Stimulated activated memory B cell treated with anti-CD40 and anti-IgM and Interleukin-4, amounts not matched to agents 10 μg/mL and 1 μg/mL and 100 μg/mL, for 72 hours (primary cell): ENCODE results near the gene WDR26.

Experiments used
- ATAC-seq: fragments of 150-1000 bp; cut with Tn5 transposase; 2 replicates; pipeline ENCODE4 v1.10.0; 2021
- H3K27ac Mint-ChIP-seq: one replicate; pipeline ENCODE4 v1.8.0; 2022; ENCODE audit warnings: mild to moderate bottlenecking, mixed read lengths
- H3K27me3 Mint-ChIP-seq: one replicate; pipeline ENCODE4 v1.8.0; 2022; ENCODE audit warnings: mixed read lengths
- H3K36me3 Mint-ChIP-seq: one replicate; pipeline ENCODE4 v1.8.0; 2022; ENCODE audit warnings: mixed read lengths
- H3K4me1 Mint-ChIP-seq: one replicate; pipeline ENCODE4 v1.8.0; 2022; ENCODE audit warnings: mixed read lengths
- H3K4me3 Mint-ChIP-seq: one replicate; pipeline ENCODE4 v1.8.0; 2022; ENCODE audit warnings: mild to moderate bottlenecking, moderate library complexity, mixed read lengths
- H3K9me3 Mint-ChIP-seq: one replicate; pipeline ENCODE4 v1.8.0; 2022; ENCODE audit warnings: mixed read lengths

The WDR26 gene

DNA sequence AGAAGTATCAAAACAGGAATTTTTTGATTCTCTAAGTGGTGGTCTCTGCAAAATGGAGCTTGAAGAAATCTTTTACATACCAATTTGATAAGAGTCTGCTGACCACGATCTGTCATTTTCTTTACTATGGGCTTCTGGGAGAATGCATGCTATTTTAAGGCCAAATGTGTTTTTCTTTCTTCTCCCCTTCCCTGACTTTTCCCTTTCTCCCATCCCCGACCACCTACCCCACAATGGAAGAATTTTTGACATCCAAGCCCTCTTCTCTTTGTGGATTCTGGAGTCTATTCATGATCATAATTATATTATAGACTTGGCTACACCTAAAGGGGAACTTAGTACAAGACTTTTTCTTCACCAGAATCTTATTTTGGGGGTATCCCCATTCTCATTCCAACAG, 46.7 kb downstream of the WDR26 start:
- no peaks in the 10 kb centered on the region for H3K27me3 Mint-ChIP-seq
- H3K9me3 Mint-ChIP-seq: no peaks in the 10 kb centered on the region
- no peak for ATAC-seq
- H3K27ac Mint-ChIP-seq: no peak overlapping the region
- H3K4me1 Mint-ChIP-seq: no peaks in the 10 kb centered on the region
- peaks cover 34% of the 10 kb centered on the region for H3K36me3 Mint-ChIP-seq
- H3K4me3 Mint-ChIP-seq: no peak overlapping the region

GRCh38 chr1:224387302-224387912, 47.2 kb downstream of the WDR26 start:
- Mint-ChIP-seq H3K9me3 (no peaks in the 10 kb centered on the region), H3K4me1 (no peaks in the 10 kb centered on the region), H3K27me3 (no peaks in the 10 kb centered on the region), H3K36me3 (peaks cover 29% of the 10 kb centered on the region), H3K4me3 (no peak overlapping the region), H3K27ac (no peak overlapping the region)
- no peak for ATAC-seq

GRCh38 chr1:224383218-224383617, 51.4 kb downstream of the WDR26 start:
- Mint-ChIP-seq H3K36me3 (peaks cover 11% of the 10 kb centered on the region), H3K9me3 (no peaks in the 10 kb centered on the region), H3K27me3 (no peaks in the 10 kb centered on the region), H3K27ac (peak overlapping the region; percentile 42), H3K4me3 (no peak overlapping the region), H3K4me1 (peaks cover 24% of the 10 kb centered on the region)
- no peak for ATAC-seq

GRCh38 chr1:224381880-224382548, 52.6 kb downstream of the WDR26 start:
- H3K27me3 Mint-ChIP-seq: no peaks in the 10 kb centered on the region
- no peaks in the 10 kb centered on the region for H3K9me3 Mint-ChIP-seq
- no peak for ATAC-seq
- H3K27ac Mint-ChIP-seq: no peak overlapping the region
- H3K36me3 Mint-ChIP-seq: peaks cover 19% of the 10 kb centered on the region
- no peak overlapping the region for H3K4me3 Mint-ChIP-seq
- peaks cover 24% of the 10 kb centered on the region for H3K4me1 Mint-ChIP-seq

- Mint-ChIP-seq H3K27ac (no peak overlapping the region), H3K9me3 (no peaks in the 10 kb centered on the region), H3K36me3 (peaks cover 39% of the 10 kb centered on the region), H3K27me3 (no peaks in the 10 kb centered on the region), H3K4me3 (no peak overlapping the region), H3K4me1 (peaks cover 24% of the 10 kb centered on the region)
- ATAC-seq: peak; percentile 72
Measured at GRCh38 chr1:224380003-224380402, 54.6 kb downstream of the WDR26 start.

DNA sequence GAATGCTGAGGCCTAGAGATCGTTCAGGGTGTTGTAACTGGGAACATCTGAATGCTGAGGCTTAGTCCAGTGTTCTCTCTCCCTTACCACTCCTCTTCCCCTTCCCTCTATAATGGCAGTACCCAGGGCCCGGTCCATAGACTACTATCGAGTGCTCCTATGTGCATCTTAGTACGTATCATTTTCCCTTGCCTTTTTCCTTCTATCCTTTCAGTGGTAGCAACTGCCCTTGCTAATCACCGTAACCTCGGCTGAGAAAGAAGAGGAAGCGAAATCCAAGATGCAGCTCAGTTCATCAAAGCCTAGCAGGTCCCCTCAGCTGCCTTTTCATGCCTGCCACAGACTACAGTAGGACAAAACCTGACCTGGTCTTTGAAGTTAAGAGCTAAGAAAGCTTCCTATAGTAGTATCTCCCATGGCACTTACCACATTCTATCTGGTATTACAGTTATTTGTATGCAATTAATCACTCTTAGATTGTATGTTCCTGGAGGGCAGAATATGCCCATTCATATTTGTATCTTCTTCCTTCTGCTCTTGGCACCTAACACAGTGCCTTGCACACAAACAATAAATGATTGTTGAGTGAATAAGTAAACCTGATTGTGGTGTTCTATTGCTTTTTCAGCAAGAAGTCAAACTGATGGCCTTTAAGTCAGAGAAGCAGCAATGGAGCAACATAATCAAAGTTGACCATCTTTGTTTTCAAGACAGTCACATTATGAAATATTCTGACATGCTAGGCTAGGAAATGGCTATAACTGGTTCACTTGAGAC, 55.6 kb downstream of the WDR26 start:
- H3K27ac Mint-ChIP-seq: no peak overlapping the region
- H3K4me3 Mint-ChIP-seq: no peak overlapping the region
- H3K9me3 Mint-ChIP-seq: no peaks in the 10 kb centered on the region
- peaks cover 24% of the 10 kb centered on the region for H3K4me1 Mint-ChIP-seq
- ATAC-seq: peak; percentile 70
- no peaks in the 10 kb centered on the region for H3K27me3 Mint-ChIP-seq
- H3K36me3 Mint-ChIP-seq: peaks cover 40% of the 10 kb centered on the region

DNA sequence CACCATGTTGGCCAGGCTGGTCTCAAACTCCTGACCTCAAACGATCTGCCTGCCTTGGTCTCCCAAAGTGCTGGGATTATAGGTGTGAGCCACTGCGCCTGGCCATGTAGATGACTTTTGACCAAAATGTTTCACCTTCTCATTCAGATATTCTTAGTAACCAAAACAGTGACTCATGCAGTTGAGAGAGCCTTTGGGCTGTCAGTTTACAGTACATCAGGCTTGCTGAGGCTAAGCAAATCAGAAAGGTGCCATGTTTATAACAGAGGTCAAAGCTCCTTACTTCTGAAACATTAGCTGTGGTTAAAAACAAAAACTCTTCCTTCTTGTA, 57.0 kb downstream of the WDR26 start:
- Mint-ChIP-seq H3K4me1 (peaks cover 24% of the 10 kb centered on the region), H3K27ac (no peak overlapping the region), H3K9me3 (no peaks in the 10 kb centered on the region), H3K27me3 (no peaks in the 10 kb centered on the region), H3K4me3 (no peak overlapping the region), H3K36me3 (peaks cover 46% of the 10 kb centered on the region)
- ATAC-seq: no peak

GRCh38 chr1:224375059-224375458, 59.5 kb downstream of the WDR26 start:
- no peak for ATAC-seq
- Mint-ChIP-seq H3K4me1 (peaks cover 15% of the 10 kb centered on the region), H3K36me3 (peaks cover 65% of the 10 kb centered on the region), H3K27me3 (no peaks in the 10 kb centered on the region), H3K4me3 (no peak overlapping the region), H3K27ac (no peak overlapping the region), H3K9me3 (no peaks in the 10 kb centered on the region)

GRCh38 chr1:224373008-224373590, 61.5 kb downstream of the WDR26 start:
- ATAC-seq: no peak
- Mint-ChIP-seq H3K9me3 (no peaks in the 10 kb centered on the region), H3K27ac (no peak overlapping the region), H3K4me3 (no peak overlapping the region), H3K36me3 (peaks cover 74% of the 10 kb centered on the region), H3K27me3 (no peaks in the 10 kb centered on the region), H3K4me1 (peaks cover 4% of the 10 kb centered on the region)

- Mint-ChIP-seq H3K27ac (no peak overlapping the region), H3K36me3 (peaks cover 60% of the 10 kb centered on the region), H3K27me3 (no peaks in the 10 kb centered on the region), H3K4me3 (no peak overlapping the region), H3K9me3 (no peaks in the 10 kb centered on the region), H3K4me1 (peaks cover 25% of the 10 kb centered on the region)
- ATAC-seq: peak; percentile 70
Measured at GRCh38 chr1:224368409-224368808, 66.2 kb downstream of the WDR26 start.

GRCh38 chr1:224359207-224359606, 75.4 kb downstream of the WDR26 start:
- no peaks in the 10 kb centered on the region for H3K27me3 Mint-ChIP-seq
- H3K4me3 Mint-ChIP-seq: no peak overlapping the region
- ATAC-seq: no peak
- H3K27ac Mint-ChIP-seq: no peak overlapping the region
- peaks cover 31% of the 10 kb centered on the region for H3K36me3 Mint-ChIP-seq
- H3K9me3 Mint-ChIP-seq: no peaks in the 10 kb centered on the region
- H3K4me1 Mint-ChIP-seq: peaks cover 51% of the 10 kb centered on the region

DNA sequence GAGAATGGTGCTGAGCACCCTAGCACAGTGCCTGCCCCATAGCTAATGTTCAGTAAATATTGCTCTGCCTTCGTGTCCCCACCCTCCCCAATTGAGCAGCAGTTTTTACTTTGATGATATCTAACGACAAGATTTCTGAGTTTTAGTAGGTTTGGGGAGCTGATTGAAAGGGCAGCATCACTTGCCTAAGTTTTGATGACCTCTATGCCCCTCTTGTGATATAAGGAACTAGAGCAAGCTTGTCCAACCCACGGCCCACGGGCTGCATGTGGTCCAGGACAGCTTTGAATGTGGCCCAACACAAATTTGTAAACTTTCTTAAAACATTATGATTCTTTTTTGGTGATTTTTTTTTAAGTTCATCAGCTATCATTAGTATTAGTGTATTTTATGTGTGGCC, 76.4 kb downstream of the WDR26 start:
- Mint-ChIP-seq H3K4me1 (peaks cover 41% of the 10 kb centered on the region), H3K4me3 (peak overlapping the region; percentile 88), H3K36me3 (peaks cover 21% of the 10 kb centered on the region), H3K27me3 (no peaks in the 10 kb centered on the region), H3K9me3 (no peaks in the 10 kb centered on the region), H3K27ac (no peak overlapping the region)
- ATAC-seq: no peak

DNA sequence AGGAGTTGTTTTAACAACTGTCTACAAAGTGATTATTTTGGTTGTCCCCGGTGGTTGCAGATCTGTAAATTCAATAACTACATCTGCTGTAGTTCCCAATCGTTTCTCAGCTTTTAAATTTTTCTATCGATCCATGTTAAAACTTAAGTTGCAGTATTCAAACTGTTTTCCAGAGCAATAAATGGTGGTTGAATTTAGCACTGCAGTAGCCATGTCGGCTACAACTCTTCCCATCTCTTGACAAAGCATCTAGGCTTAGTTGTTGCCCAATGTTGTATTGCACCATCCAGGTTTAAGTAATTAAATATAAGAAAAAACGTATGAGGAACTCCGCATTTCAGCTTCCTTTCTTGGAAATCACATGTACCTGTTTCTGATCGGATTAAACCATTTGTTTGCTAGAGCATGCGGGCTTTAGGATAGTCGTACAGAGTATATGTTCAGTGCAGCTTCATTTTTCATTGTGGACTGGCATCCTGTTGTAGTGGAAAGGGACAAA, 76.9 kb downstream of the WDR26 start:
- ATAC-seq: no peak
- Mint-ChIP-seq H3K4me3 (peak overlapping the region; percentile 88), H3K36me3 (peaks cover 15% of the 10 kb centered on the region), H3K27me3 (no peaks in the 10 kb centered on the region), H3K27ac (peak overlapping the region; percentile 81), H3K9me3 (no peaks in the 10 kb centered on the region), H3K4me1 (peaks cover 36% of the 10 kb centered on the region)

DNA sequence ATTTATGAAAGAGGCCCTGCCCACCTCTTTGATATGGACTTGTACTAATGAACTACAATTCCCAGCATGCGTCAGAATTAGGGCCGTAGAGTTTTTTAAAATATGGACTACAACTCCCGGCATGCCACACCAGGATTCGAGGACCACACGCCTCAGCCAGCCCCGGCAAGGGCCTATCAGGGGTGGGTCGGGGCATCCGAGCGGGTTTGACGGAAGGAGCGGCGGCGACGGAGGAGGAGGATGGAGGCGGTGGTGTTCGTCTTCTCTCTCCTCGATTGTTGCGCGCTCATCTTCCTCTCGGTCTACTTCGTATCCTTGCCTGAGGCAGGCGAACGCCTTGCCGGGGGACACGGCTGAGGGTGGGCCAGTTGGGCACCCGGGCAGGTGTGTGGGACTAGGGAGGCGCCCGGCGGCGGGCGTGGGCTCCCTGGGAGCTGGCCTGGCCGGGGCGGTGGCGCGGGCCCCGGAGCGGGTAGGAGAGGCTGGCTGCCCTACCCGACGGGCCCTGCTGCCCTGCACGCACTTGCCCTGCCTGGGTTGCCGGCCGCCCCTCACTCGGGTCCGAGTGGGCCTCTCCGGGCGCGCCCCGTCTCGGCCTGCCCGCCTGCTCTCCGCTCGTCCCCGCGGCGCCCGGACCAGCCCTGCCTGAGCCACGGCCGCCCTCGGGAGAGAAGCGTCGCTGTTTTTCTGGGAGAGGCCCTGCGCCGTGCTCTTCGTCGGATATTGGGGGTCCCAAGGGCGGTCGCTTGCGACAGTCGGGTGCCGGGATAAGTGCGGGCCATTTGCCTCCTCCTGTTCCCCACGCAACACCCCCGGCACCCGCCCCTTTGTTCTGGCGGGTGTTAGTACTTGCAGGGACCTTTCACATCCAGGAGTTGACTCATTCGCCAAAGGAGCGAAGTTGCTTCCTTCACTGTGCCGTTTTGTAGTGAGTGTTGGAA, 77.6 kb downstream of the WDR26 start, which contains the start of gene CNIH4:
TSS of gene CNIH4 (plus strand) at position 195 of the 941 bp plus-strand sequence. CDS start at position 241, 46 bp downstream.
- Mint-ChIP-seq H3K36me3 (peaks cover 8% of the 10 kb centered on the region), H3K27me3 (no peaks in the 10 kb centered on the region), H3K27ac (peak within 1 kb of the TSS; percentile 81), H3K4me3 (peak within 1 kb of the TSS; percentile 88), H3K4me1 (peaks cover 29% of the 10 kb centered on the region), H3K9me3 (no peaks in the 10 kb centered on the region)
- peak; percentile 99 for ATAC-seq
